Small intestine (tissue), 7 donors: ENCODE results near the gene ITPR2. TPM values are rescaled to one million over a fixed set of nuclear protein-coding genes. Genes with fewer than 3 reads are reported as not detected.

Experiments
- DNase-seq, 2 donors: peaks; one replicate each; pipeline versions ENCODE4 v3.0.0 to v3.0.0-alpha.2; 2013
- FAIRE-seq: peaks from 2 replicates; lab custom pipeline; 2012; peaks lifted over from hg19 to GRCh38; lab: Jason Lieb, UNC
- H3K27ac ChIP-seq, 3 donors: one replicate each; pipeline ENCODE4 v1.5.1; 2013; ENCODE audit warnings: low read length in 2 of 3, mild to moderate bottlenecking in 2 of 3, control low read depth in 1 of 3, inconsistent platforms in 1 of 3, low read depth in 1 of 3, moderate library complexity in 1 of 3
- H3K27me3 ChIP-seq, 3 donors: one replicate each; pipeline ENCODE4 v1.6.1; 2013; ENCODE audit warnings: low read length in 3 of 3, inconsistent platforms in 1 of 3; ENCODE audit not compliant: control insufficient read depth in 3 of 3, insufficient read depth in 3 of 3
- H3K36me3 ChIP-seq, 3 donors: one replicate each; pipeline ENCODE4 v1.6.1; 2013; ENCODE audit warnings: low read length in 3 of 3, inconsistent platforms in 1 of 3, low read depth in 1 of 3, mild to moderate bottlenecking in 1 of 3, moderate library complexity in 1 of 3; ENCODE audit not compliant: control insufficient read depth in 3 of 3, insufficient read depth in 2 of 3
- H3K4me1 ChIP-seq, 3 donors: one replicate each; pipeline ENCODE4 v1.6.1; 2013; ENCODE audit warnings: low read length in 2 of 3, inconsistent platforms in 1 of 3, low read depth in 1 of 3, mild to moderate bottlenecking in 1 of 3, moderate library complexity in 1 of 3; ENCODE audit not compliant: control insufficient read depth in 3 of 3, insufficient read depth in 2 of 3
- H3K4me3 ChIP-seq, 3 donors: one replicate each; pipeline ENCODE4 v1.5.1; 2013; ENCODE audit warnings: low read length in 3 of 3, control low read depth in 1 of 3, inconsistent platforms in 1 of 3, low read depth in 1 of 3, mild to moderate bottlenecking in 1 of 3, moderate library complexity in 1 of 3
- H3K9me3 ChIP-seq, 2 donors: one replicate each; pipeline ENCODE4 v1.6.1; 2013; ENCODE audit warnings: low read depth in 1 of 2, low read length in 1 of 2; ENCODE audit not compliant: control insufficient read depth in 2 of 2, insufficient read depth in 1 of 2
- WGBS, 3 donors: extraction: QIAGEN DNeasy Blood & Tissue Kit; methylation state at CpG; one replicate each; pipeline ENCODE4 v1.1.7; 2013; 5-methylcytosine and 5-hydroxymethylcytosine counted together
- polyA plus RNA-seq, 4 donors: library from polyadenylated mRNA; stranded (reverse) in 3 of 4; unstranded in 1 of 4; fragments of 200-250 nt in 3 of 4; fragments of 120-200 nt in 1 of 4; gene quantifications; one replicate each; pipeline versions ENCODE4 v1.2.1 to v1.2.3, GENCODE V29; 2013
- donor health status: healthy with polysubstance abuse.
- donor health status: control.
- donor health status: control.
- donor health status: Bipolar disorder and iron deficiency.
- donor health status: healthy.

The ITPR2 gene
- polyA plus RNA-seq, 4 donors, result 2.2 to 9.2 (median 4.4) TPM

DNA sequence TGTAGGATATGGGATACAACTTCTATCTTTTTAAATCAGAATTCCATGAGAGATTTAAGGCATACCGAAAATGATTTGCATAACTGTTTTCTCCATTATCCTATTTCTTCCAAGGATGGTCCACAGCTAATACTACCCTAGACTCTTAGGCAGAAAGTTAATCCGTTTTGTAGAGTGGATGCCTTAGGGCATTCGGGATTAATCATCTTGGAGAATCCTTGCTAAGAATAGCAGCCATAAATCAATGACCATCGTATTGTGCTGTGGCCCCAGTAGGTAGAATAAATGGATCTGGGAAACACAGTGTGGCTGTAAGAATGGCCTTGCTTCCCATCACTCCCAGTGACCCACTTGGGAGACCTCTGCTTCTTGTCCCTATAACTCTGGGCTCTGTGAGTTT, 538.0 kb downstream of the ITPR2 start:
- Histone ChIP-seq H3K27me3 (no peaks in the 10 kb centered on the region), H3K4me1 (peaks cover 0 to 5% (median 3%) of the 10 kb centered on the region in 3 donors), H3K27ac (no peak overlapping the region), H3K36me3 (no peaks in the 10 kb centered on the region), H3K4me3 (no peak overlapping the region), H3K9me3 (no peaks in the 10 kb centered on the region)
- DNase-seq (no peak), FAIRE-seq (no peak)
- 88 to 93% (median 91%) methylated on average over 4 of the region's 4 CpGs for WGBS, 3 donors

DNA sequence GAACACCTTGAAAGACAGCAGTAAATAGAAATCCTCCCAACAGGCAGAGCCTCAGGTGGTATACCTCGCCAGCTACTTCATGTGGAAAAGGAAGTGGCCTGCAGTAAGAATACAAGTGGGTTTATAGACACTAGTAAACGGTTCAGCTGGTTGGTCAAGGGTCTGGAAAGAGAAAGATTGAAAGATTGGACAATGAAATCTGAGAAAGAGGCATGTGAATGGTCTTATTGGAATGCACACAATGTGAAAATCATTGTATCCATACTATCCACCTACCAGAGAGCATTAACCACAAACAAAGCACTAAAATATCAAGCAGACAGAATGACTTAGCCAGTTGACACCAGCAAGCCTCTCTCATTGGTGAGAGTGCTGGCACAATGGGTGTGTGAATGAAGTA, 539.4 kb downstream of the ITPR2 start:
- WGBS, 3 donors, result 61 to 67% (median 67%) methylated on average over 2 of the region's 2 CpGs
- no peak for FAIRE-seq
- no peak for DNase-seq
- Histone ChIP-seq H3K36me3 (no peaks in the 10 kb centered on the region), H3K9me3 (no peaks in the 10 kb centered on the region), H3K4me1 (peaks cover 0 to 5% (median 3%) of the 10 kb centered on the region in 3 donors), H3K4me3 (no peak overlapping the region), H3K27me3 (no peaks in the 10 kb centered on the region), H3K27ac (no peak overlapping the region)

DNA sequence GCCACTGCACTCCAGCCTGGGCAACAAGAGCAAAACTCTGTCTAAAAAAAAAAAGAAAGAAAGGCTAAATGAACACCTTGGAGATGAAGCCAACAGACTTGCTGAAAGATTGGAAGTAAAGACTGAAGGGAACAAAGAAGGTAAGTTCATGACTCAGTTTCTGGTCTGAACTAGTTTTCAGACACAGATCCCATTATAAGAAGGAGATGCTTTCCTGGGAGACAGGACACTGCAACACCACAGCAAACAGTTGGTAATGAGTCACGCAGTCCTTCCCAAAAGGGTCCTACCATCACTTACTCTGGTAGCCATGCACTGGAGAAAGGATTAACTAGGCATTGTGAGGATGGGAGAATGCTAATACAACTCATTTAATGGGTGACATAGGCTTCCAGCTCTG, 540.4 kb downstream of the ITPR2 start:
- H3K27ac ChIP-seq, result no peak overlapping the region
- peaks cover 0 to 5% (median 0%) of the 10 kb centered on the region in 3 donors for H3K4me1 ChIP-seq
- no peak overlapping the region for H3K4me3 ChIP-seq
- no peaks in the 10 kb centered on the region for H3K36me3 ChIP-seq
- H3K9me3 ChIP-seq, result no peaks in the 10 kb centered on the region
- no peaks in the 10 kb centered on the region for H3K27me3 ChIP-seq
- DNase-seq (no peak), FAIRE-seq (no peak)
- 91 to 96% (median 96%) methylated on average over 1 of the region's 1 CpG for WGBS, 3 donors

DNA sequence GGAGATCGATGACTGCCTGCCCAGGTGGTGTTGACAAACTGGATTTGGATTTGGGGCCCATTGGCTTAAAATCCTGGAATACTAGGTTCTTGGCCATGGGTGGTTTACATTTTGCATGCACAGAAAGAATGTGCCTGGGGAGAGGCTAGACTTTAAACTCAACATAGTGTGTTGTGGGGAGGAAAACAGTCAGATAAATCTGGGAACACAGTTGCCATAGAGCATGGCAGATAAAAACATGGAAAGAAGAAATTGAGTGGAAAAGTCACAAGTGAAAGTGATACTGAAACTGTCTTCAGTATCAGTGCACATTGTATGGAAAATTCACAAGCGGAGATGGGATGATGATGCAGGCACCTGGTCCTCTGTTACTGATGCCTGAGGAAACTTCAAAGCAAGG, 542.4 kb downstream of the ITPR2 start:
- WGBS, 3 donors, result 42 to 59% (median 51%) methylated on average over 2 of the region's 2 CpGs
- DNase-seq, result peak; percentile 67 to 84
- H3K27ac ChIP-seq, result peak overlapping the region in 1 of 3 donors; percentile 57

DNA sequence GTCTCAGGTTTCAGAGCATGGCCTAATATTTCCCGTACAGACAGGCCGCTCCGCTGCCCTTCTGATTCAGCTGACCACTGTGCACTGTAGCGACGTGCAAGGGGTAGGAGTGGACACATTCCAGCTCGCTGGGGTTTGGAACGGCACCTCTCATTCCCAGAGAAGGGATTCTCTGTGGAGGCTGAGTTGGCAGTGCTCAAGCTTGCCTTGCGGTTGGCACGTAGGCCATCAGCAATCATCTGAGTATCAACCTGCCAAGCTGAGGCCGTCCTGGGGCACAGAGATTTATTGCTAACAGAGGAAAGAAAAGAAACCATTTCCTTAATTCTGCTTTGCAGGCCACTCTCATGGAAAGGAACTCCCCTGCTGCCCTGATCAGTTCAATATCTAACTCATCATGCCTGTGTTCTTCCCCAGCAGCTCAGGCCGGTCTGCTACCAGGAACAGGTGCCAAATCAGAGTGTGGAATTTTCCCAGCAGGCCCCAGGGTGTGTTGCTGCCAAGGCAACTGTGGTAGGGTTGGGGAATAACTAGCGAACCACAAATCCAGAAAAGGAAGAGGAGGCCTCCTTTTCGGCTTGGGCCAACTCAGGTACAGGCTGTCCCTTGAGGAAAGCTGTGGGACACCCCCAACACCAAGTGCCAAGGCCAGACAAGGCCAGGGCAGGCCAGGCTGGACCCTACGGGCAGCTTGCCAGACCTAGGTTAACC, 545.2 kb downstream of the ITPR2 start:
- whole genome bisulfite sequencing, 3 donors, result 61 to 79% (median 74%) methylated on average over 14 of the region's 14 CpGs
- H3K27ac ChIP-seq, result no peak overlapping the region
- no peak for DNase-seq

More for the DNA sequence above, 542.4 kb downstream of the ITPR2 start:
- Histone ChIP-seq H3K9me3 (peaks cover 0 to 4% of the 10 kb centered on the region in 2 donors), H3K4me1 (peaks cover 0 to 5% (median 0%) of the 10 kb centered on the region in 3 donors), H3K4me3 (no peak overlapping the region), H3K36me3 (no peaks in the 10 kb centered on the region), H3K27me3 (no peaks in the 10 kb centered on the region)
- no peak for FAIRE-seq

More for the DNA sequence above, 545.2 kb downstream of the ITPR2 start:
- Histone ChIP-seq H3K4me3 (no peak overlapping the region), H3K9me3 (peaks cover 0 to 4% of the 10 kb centered on the region in 2 donors), H3K27me3 (no peaks in the 10 kb centered on the region), H3K36me3 (no peaks in the 10 kb centered on the region), H3K4me1 (peaks cover 0 to 5% (median 0%) of the 10 kb centered on the region in 3 donors)
- no peak for FAIRE-seq

Other genes with a start within 250 kb of the ITPR2 start
- 10 to 100 TPM; 14.6 to 19.4 (median 17.9) TPM for gene INTS13, start 104.8 kb upstream of the ITPR2 start, polyA plus RNA-seq
- 10 to 100 TPM; 21.7 to 44.2 (median 24.5) TPM for gene FGFR1OP2, start 105.3 kb upstream of the ITPR2 start, polyA plus RNA-seq
- gene TM7SF3, start 181.2 kb upstream of the ITPR2 start, polyA plus RNA-seq, result 10 to 100 TPM in 3 of 4 donors, 1 to 10 TPM in 1; 9.2 to 65.7 (median 30.7) TPM
- gene MED21, start 189.4 kb upstream of the ITPR2 start, polyA plus RNA-seq, result 10 to 100 TPM; 20.5 to 31.5 (median 23.2) TPM
- under 1 TPM in 1 of 4 donors, not detected in 3; 0.19 TPM for gene C12orf71, start 249.4 kb upstream of the ITPR2 start, polyA plus RNA-seq